Spleen (tissue), 11 donors: ENCODE results near the gene PAPOLB. TPM values are rescaled to one million over a fixed set of nuclear protein-coding genes. Genes with fewer than 3 reads are reported as not detected.

Source experiments
- DNase-seq: peaks from one replicate; pipeline ENCODE4 v3.0.0-alpha.2; 2020
- H3K27ac ChIP-seq, 8 donors: fragments of 200-600 bp; sonication (generic) in 7 of 8; 1 replicate in 4 of 8; 2 replicates in 4 of 8; pipeline versions ENCODE4 v1.5.0 to v1.8.0; 2016 to 2021; ENCODE audit warnings: inconsistent platforms in 4 of 8, mild to moderate bottlenecking in 4 of 8, moderate library complexity in 1 of 8
- H3K27me3 ChIP-seq, 7 donors: fragments of 200-600 bp; sonication (generic) in 6 of 7; replicated peaks in 1 of 7; 1 replicate in 4 of 7; 2 replicates in 3 of 7; pipeline versions ENCODE4 v1.5.0 to v1.8.0; 2016 to 2021; ENCODE audit warnings: inconsistent platforms in 3 of 7, mild to moderate bottlenecking in 1 of 7
- H3K36me3 ChIP-seq, 6 donors: fragments of 200-600 bp; sonication (generic) in 5 of 6; 1 replicate in 4 of 6; 2 replicates in 2 of 6; pipeline versions ENCODE4 v1.5.0 to v1.8.0; 2016 to 2021; ENCODE audit warnings: inconsistent platforms in 2 of 6
- H3K4me1 ChIP-seq, 6 donors: fragments of 200-600 bp; sonication (generic) in 5 of 6; 1 replicate in 3 of 6; 2 replicates in 3 of 6; pipeline versions ENCODE4 v1.5.0 to v1.8.0; 2016 to 2021; ENCODE audit warnings: inconsistent platforms in 3 of 6
- H3K4me3 ChIP-seq, 8 donors: fragments of 200-600 bp; sonication (generic) in 7 of 8; 1 replicate in 4 of 8; 2 replicates in 4 of 8; pipeline versions ENCODE4 v1.5.0 to v1.8.0; 2016 to 2021; ENCODE audit warnings: inconsistent platforms in 4 of 8, mild to moderate bottlenecking in 4 of 8, moderate library complexity in 2 of 8
- H3K9me3 ChIP-seq, 8 donors: fragments of 200-600 bp; sonication (generic) in 7 of 8; 1 replicate in 4 of 8; 2 replicates in 4 of 8; pipeline versions ENCODE4 v1.5.0 to v1.8.0; 2016 to 2021; ENCODE audit warnings: inconsistent platforms in 4 of 8
- POLR2A ChIP-seq, 3 donors: fragments of 450-650 bp; IDR thresholded peaks; one replicate each; pipeline ENCODE4 v1.5.1; 2017; ENCODE audit warnings: antibody characterized with exemption in 3 of 3, mild to moderate bottlenecking in 1 of 3
- POLR2AphosphoS5 ChIP-seq, 3 donors: sonication (generic); formaldehyde crosslinking; IDR thresholded peaks; one replicate each; pipeline ENCODE4 v1.5.1; 2017; ENCODE audit warnings: antibody characterized with exemption in 3 of 3
- WGBS, 5 donors: extraction: QIAGEN DNeasy Blood & Tissue Kit in 3 of 5; methylation state at CpG; one replicate each; pipeline versions ENCODE4 v1.1.5 to v1.1.7; 2013 to 2018; 5-methylcytosine and 5-hydroxymethylcytosine counted together
- intact Hi-C: fragments of 100-400 bp; cut with DNase I; formaldehyde crosslinking; loops from one replicate; pipeline ENCODE4 v1.15.0; 2023; ENCODE audit warnings: low total_unique reads
- polyA plus RNA-seq, 3 donors: library from polyadenylated mRNA; stranded (reverse); fragments of 200-250 nt; gene quantifications; one replicate each; pipeline ENCODE4 v1.2.1, GENCODE V29; 2013
- total RNA-seq, 7 donors: library from RNA; depleted of rRNA in 3 of 7; stranded (reverse); fragments of >200 nt in 3 of 7; fragmentation: NEBNext Ultra II Directional in 4 of 7; extraction: Animal tissue kit (Norgen Biotek cat#: 25700) in 4 of 7; gene quantifications; one replicate each; pipeline versions ENCODE4 v1.1.0 to v1.2.1, GENCODE V29; 2016 to 2021
- TF ChIP-seq, protein P1 (sequence below), 11 experiments: fragments of 200-600 bp in 7 of 11; fragments of 450-650 bp in 4 of 11; sonication (generic) in 4 of 11; IDR thresholded peaks in 8 of 11; conservative IDR thresholded peaks in 3 of 11; 1 replicate in 7 of 11; 2 replicates in 4 of 11; pipeline versions ENCODE4 v1.4.0 to v1.8.0; 2016 to 2021; ENCODE audit warnings: antibody characterized with exemption in 11 of 11, inconsistent platforms in 4 of 11, mild to moderate bottlenecking in 1 of 11
- donor health status: healthy with polysubstance abuse.
- donor health status: DM: no; HTN: no; CAD: no; lungs with moderate emphysema.
- donor health status: DM: no; HTN: no; CAD: no.
- donor health status: Bipolar disorder and iron deficiency.
- donor health status: healthy.
- donor health status: DM: no; HTN: no; CAD: no.
- donor health status: DM: yes; HTN: yes; CAD: no.

The PAPOLB gene
- total and polyA plus RNA-seq, 10 donors, result 0.15 to 0.34 (median 0.26) TPM; not detected in 7

DNA sequence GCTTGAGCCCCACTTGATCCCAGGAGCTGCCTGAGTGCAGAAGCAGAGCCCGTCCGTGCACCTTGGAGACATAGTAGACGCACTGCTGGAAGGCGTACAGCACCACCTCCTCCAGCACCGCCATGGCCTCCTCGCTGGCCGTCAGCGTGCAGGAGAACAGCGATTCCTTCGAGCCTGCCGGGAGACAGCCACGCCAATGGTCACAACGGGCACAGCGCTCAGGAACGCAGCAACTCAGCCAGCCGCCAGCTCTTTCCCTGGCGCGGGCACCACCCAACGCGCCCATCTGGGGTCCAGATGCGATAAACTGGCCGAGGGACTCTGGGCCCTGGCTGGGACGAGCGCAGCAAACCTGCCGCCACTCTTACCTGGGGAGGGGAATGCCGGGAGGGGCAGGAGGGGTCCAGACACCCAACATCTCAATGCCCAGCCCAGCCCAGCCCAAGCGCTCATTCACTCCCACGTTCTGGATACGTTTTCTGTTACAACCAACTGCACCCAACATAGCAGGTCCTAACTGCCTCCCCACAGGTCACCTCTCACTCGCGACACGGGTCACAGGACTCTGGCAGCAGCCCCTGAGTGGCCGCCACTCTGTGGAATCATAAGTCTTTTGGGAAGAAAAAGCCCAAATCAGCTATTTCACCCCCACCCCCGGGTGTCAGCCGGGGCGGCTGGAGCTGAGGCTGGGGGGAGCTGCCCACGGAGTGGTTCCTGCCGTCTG is 44.5 kb downstream of the PAPOLB start:
- no peak overlapping the region for H3K27ac ChIP-seq
- peaks cover 0 to 84% (median 14%) of the 10 kb centered on the region in 7 donors for H3K27me3 ChIP-seq
- H3K36me3 ChIP-seq, result no peaks in the 10 kb centered on the region
- WGBS, 5 donors, result 86 to 94% (median 89%) methylated on average over 17 to 38 of the region's 38 CpGs
- no peak overlapping the region for H3K4me3 ChIP-seq
- peaks cover 0 to 13% (median 0%) of the 10 kb centered on the region in 6 donors for H3K4me1 ChIP-seq
- peaks cover 0 to 4% (median 0%) of the 10 kb centered on the region in 8 donors for H3K9me3 ChIP-seq
- TF ChIP-seq, protein P1, sequence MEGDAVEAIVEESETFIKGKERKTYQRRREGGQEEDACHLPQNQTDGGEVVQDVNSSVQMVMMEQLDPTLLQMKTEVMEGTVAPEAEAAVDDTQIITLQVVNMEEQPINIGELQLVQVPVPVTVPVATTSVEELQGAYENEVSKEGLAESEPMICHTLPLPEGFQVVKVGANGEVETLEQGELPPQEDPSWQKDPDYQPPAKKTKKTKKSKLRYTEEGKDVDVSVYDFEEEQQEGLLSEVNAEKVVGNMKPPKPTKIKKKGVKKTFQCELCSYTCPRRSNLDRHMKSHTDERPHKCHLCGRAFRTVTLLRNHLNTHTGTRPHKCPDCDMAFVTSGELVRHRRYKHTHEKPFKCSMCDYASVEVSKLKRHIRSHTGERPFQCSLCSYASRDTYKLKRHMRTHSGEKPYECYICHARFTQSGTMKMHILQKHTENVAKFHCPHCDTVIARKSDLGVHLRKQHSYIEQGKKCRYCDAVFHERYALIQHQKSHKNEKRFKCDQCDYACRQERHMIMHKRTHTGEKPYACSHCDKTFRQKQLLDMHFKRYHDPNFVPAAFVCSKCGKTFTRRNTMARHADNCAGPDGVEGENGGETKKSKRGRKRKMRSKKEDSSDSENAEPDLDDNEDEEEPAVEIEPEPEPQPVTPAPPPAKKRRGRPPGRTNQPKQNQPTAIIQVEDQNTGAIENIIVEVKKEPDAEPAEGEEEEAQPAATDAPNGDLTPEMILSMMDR (IDR thresholded peaks at IDR 0.05 in 8 of 11, conservative IDR thresholded peaks at IDR 0.05 in 3 of 11), result no peak
- no peak for TF ChIP-seq POLR2A (IDR thresholded peaks at IDR 0.05)
- TF ChIP-seq POLR2AphosphoS5 (IDR thresholded peaks at IDR 0.05), result no peak
- no peak for DNase-seq
- intact Hi-C loops, result no loop called here

DNA sequence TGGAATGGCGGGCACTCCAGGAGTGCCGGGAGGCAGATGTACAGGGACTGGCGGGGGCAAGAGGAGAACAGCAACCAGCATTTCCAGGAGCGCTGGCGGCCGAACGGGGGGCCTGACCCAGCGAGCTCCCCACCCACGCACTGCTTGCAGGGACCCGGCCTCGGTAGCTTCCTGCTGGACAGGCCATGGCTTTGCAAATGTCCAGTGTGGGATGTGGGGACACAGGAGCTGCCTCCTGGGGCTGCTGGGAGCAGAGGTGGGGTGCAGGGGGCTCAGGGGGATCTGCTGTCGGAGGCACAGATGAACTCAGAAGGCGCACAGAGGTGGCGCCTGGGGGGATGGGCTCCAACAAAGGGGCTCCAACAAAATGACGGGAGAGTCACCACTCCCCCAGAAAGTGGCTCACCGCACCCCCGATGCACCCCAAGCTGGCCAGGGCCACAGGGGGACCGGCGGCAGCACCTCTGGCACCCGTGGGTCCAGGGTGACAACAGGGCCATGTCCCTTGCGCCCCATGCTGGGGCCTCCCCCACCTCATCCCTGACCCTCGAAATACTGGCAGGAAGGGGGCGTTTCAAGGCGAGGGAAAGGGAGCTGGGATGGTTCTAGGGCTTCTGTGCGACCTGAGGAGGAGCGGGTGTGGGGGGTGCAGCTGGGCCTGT is 45.3 kb downstream of the PAPOLB start:
- peaks cover 0 to 80% (median 14%) of the 10 kb centered on the region in 7 donors for H3K27me3 ChIP-seq
- WGBS, 5 donors, result 86 to 93% (median 88%) methylated on average over 21 to 26 of the region's 26 CpGs
- H3K4me1 ChIP-seq, result peaks cover 0 to 13% (median 0%) of the 10 kb centered on the region in 6 donors
- no peak for DNase-seq
- H3K9me3 ChIP-seq, result peaks cover 0 to 4% (median 0%) of the 10 kb centered on the region in 8 donors
- H3K4me3 ChIP-seq, result no peak overlapping the region
- no peak overlapping the region for H3K27ac ChIP-seq
- H3K36me3 ChIP-seq, result no peaks in the 10 kb centered on the region
- TF ChIP-seq POLR2AphosphoS5 (IDR thresholded peaks at IDR 0.05) (no peak), POLR2A (IDR thresholded peaks at IDR 0.05) (no peak)
- TF ChIP-seq, protein P1 (IDR thresholded peaks at IDR 0.05 in 8 of 11, conservative IDR thresholded peaks at IDR 0.05 in 3 of 11), result no peak
- intact Hi-C loops, result no loop called here

- peaks cover 0 to 11% (median 0%) of the 10 kb centered on the region in 6 donors for H3K4me1 ChIP-seq
- TF ChIP-seq POLR2AphosphoS5 (IDR thresholded peaks at IDR 0.05) (no peak), POLR2A (IDR thresholded peaks at IDR 0.05) (no peak)
- TF ChIP-seq, protein P1 (IDR thresholded peaks at IDR 0.05 in 8 of 11, conservative IDR thresholded peaks at IDR 0.05 in 3 of 11), result no peak
- H3K4me3 ChIP-seq, result no peak overlapping the region
- peak; percentile 56 for DNase-seq
- peaks cover 0 to 80% (median 14%) of the 10 kb centered on the region in 7 donors for H3K27me3 ChIP-seq
- H3K9me3 ChIP-seq, result peaks cover 0 to 4% (median 0%) of the 10 kb centered on the region in 8 donors
- H3K27ac ChIP-seq, result no peak overlapping the region
- 80 to 92% (median 90%) methylated on average over 24 to 38 of the region's 38 CpGs for WGBS, 5 donors
- intact Hi-C loops, result no loop called here
- H3K36me3 ChIP-seq, result no peaks in the 10 kb centered on the region
Observed at GRCh38 chr7:4815609-4816418, 46.0 kb downstream of the PAPOLB start.
